Fibroblast of peridontal ligament (primary cell): ENCODE data around the gene EYS.
"Not testable (repeated sequence)": the region's sequence is repeated elsewhere in the genome, so short reads cannot be mapped to it uniquely, and the experiment has no call there.

Source experiments
- DNase-seq: peaks from one replicate; pipeline ENCODE4 v3.0.0-alpha.2; 2010; ENCODE audit errors: extremely low read depth

The EYS gene

GRCh38 chr6:63740709-63741108 lies 1966.3 kb downstream of the EYS start:
- peak; percentile 76 for DNase-seq

GRCh38 chr6:63739094-63739687 lies 1967.8 kb downstream of the EYS start:
- no peak for DNase-seq

DNA sequence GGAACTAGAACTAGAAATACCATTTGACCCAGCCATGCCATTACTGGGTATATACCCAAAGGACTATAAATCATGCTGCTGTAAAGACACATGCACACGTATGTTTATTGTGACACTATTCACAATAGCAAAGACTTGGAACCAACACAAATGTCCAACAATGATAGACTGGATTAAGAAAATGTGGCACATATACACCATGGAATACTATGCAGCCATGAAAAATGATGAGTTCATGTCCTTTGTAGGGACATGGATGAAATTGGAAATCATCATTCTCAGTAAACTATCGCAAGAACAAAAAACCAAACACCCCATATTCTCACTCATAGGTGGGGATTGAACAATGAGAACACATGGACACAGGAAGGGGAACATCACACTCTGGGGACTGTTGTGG lies 1968.8 kb downstream of the EYS start:
- not testable (repeated sequence) for DNase-seq

GRCh38 chr6:63734923-63735322 lies 1972.1 kb downstream of the EYS start:
- DNase-seq: no peak

GRCh38 chr6:63732336-63732735 lies 1974.7 kb downstream of the EYS start:
- peak; percentile 10 for DNase-seq

GRCh38 chr6:63731930-63732329 lies 1975.1 kb downstream of the EYS start:
- no peak for DNase-seq

DNA sequence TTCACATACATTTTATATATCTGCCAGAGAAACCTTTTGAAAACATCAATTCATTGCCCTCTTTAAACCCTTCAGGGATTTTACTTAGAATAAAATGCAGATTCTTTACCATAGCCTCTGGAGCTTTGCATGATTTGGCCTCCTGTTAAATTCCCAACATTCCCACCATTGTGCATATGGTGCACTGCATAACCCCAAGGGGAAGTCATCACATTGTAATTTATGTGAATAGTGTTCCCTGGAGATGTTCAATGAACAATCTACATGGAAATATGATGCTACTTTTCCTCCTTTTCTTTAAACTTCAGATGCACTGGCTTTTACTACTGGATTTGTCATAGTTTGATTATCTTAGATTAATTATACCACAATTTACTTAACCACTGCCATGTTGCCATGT lies 1976.7 kb downstream of the EYS start:
- peak; percentile 17 for DNase-seq

- no peak for DNase-seq
Measured at GRCh38 chr6:63724721-63725120, 1982.3 kb downstream of the EYS start.

GRCh38 chr6:63721181-63721580 lies 1985.8 kb downstream of the EYS start:
- no peak for DNase-seq

GRCh38 chr6:63716169-63716568 lies 1990.9 kb downstream of the EYS start:
- no peak for DNase-seq

DNA sequence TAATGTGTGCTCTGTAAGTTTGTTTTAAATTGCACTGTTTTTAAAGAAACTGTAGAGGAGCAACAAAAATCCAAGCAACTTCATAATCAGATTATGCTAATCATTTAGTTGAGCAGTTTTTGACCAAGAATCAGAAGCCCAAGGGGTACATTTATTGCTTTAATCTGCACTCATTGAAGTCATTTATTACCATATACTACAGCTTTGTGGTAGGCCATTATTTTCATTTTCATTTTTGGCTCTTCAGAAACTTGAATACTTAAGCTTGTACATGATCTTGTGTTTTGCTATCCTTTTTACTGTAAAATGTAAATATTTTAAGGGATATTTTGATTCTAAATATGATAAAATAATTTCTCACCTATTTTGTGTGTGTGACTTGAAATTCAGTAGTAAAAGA lies 1992.9 kb downstream of the EYS start:
- DNase-seq: no peak

- no peak for DNase-seq
Measured at GRCh38 chr6:63713332-63713731, 1993.7 kb downstream of the EYS start.

GRCh38 chr6:63709148-63709547 lies 1997.9 kb downstream of the EYS start:
- DNase-seq: no peak

DNA sequence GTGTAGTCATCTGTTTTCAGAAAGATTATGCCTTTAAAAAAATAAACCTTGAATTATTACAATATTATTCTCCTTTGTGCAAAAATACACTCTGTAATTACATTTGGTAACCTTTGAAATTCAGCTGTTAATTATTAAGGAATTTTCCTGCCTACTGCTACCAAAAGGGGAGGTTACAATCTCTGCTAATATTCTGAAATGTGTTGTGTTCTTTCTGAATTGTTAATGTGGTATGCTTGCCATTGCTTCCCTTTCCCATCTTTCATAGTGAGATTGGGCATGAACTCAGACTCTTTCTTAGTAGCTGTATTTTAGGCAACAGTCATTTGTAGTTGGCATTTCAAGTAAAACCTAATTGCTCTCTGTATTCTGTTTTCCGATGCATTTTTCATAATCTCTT lies 1998.4 kb downstream of the EYS start:
- no peak for DNase-seq

DNA sequence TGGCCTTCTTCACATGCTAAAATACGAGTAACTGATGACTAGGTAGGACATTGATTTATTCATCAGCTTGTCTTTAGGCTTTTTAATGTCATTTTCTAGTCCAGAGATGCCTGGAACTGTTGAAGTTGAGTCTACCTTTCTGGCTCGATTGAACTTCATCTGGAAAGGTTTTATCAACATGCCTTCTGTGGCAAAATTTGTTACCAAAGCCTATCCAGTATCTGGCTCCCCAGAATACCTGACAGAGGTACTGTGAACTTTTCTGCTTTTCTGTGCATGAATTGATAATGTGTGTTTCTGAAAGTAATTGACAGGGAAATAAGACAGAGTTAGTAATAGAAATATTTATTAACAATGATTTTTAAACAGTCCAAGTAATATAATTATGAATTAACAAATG lies 2000.4 kb downstream of the EYS start:
- no peak for DNase-seq

- DNase-seq: no peak
Measured at GRCh38 chr6:63705707-63706106, 2001.3 kb downstream of the EYS start.

DNA sequence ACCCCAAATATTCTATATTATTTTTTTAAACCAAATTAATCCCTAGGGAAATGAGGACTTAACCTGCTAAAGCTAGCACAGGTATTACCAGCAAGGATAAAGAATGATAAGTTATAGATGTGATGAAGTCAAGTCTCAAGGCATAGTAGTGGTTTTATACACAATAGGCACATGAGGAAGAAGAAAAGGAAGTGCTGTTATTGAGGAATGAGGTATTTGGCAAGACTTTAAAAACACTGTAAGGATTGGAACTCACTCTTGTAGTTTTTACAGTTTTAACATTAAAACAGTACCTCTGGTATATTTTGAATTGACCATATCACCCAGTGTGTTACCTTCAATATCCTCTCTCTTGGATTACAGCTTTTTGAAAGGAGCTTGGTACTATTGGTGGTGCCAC lies 2016.8 kb downstream of the EYS start:
- no peak for DNase-seq

DNA sequence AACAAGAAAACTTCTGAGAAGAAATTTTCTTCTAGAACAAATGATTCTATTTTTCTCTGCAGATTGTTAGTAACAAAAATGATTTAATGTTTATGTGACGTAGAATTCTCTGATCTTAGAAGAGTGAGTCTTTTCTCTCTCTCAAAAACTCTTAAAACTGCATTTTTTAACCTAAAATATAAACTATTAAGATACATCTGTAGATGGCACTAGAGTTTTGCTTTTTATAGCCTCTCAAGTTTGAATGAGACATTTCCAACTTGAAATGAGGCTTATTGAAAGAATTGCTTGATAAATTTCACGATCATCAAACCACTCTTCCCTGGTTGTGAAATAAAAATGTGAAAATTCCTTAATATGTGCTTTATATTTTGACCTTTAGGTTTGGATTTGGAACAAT lies 2017.6 kb downstream of the EYS start:
- DNase-seq: peak; percentile 18

DNA sequence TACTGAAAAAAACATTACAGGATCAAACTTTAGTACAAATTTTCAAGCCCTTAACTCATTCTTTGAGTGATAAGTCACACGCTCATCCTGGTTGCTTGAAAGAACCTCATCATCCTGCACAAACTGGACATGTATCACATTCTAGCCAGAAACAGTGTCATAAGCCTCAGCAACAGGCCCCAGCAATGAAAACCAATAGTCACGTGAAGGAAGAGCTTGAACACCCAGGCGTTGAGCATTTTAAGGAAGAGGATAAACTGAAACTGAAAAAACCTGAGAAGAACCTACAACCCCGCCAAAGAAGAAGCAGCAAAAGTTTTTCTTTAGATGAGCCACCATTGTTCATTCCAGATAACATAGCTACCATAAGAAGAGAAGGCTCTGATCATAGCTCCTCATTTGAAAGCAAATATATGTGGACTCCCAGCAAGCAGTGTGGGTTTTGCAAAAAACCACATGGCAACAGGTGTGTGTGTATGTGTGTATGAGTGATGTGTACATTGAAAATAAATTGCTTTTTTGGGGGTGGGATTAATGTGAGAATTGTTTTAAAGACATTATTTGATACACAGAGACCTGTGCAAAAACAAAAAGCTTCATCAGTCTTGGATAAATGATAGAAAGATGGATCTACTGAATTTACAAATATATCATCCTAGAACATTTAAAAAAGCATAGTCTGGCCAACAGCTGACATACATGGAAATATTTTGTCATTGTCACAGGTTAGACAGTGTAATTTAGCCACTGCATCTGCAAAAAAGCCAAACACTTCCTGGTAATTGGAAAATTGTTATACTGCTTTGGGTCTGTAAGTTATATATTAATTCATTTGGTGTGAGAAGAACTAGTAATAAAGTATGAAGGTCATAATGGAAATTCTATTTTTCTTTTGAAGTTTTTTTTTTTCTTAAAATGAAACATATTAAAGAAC lies 2021.3 kb downstream of the EYS start:
- DNase-seq: no peak

DNA sequence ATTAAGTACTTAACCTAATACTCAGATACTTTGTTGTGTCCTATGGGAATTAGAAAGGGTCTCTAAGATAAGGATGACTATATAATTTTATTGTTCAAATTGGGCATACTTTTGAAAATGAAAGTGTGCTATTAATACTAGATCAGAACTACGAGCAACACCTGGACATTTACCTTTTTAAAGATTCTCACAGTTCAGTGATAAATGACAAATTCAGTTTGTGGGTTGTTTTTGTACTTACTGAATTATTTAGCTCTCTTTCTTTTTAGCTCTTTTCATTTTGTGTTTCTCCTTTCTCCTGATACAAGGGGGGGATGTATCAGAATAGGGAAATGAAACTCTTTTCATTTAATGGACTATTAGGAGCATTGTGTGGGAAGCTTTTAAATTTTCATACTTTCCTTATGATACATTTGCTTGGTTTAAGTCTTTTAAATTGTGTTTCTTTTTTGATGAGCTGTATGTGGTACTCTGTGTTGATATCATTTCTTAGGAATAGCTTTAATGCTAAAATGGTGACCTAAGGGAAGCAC lies 2023.9 kb downstream of the EYS start:
- no peak for DNase-seq

DNA sequence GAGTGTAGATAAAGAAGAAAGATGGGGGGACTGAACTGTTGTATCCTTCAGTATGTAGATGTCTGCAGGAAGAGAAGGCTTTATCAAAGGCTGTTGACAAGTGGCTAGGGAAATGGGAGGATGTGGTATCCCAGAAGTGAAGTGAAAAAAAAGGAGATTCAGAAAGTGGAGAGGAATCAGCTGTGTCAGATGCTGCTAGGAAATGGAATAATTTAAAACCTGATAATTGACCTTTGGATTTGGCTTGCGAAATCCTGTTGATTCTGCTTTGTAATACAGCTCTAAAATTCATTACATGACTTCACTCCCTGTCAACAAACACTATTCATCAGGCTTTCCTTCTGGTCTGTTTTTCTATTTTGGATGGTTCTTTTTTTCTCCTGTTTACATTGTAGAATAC lies 2029.7 kb downstream of the EYS start:
- DNase-seq: peak; percentile 20

GRCh38 chr6:63676412-63677114 lies 2030.5 kb downstream of the EYS start:
- DNase-seq: peak; percentile 8
